GM12801 (cell line): Measurements from ENCODE around the gene RPS6KA4.

ENCODE experiments used
- TF ChIP-seq, protein P1 (sequence below): IDR thresholded peaks from one replicate; pipeline ENCODE4 v1.5.1; 2011; ENCODE audit warnings: control low read depth; ENCODE audit not compliant: insufficient read length; ENCODE audit errors: extremely low read depth

Gene RPS6KA4

DNA sequence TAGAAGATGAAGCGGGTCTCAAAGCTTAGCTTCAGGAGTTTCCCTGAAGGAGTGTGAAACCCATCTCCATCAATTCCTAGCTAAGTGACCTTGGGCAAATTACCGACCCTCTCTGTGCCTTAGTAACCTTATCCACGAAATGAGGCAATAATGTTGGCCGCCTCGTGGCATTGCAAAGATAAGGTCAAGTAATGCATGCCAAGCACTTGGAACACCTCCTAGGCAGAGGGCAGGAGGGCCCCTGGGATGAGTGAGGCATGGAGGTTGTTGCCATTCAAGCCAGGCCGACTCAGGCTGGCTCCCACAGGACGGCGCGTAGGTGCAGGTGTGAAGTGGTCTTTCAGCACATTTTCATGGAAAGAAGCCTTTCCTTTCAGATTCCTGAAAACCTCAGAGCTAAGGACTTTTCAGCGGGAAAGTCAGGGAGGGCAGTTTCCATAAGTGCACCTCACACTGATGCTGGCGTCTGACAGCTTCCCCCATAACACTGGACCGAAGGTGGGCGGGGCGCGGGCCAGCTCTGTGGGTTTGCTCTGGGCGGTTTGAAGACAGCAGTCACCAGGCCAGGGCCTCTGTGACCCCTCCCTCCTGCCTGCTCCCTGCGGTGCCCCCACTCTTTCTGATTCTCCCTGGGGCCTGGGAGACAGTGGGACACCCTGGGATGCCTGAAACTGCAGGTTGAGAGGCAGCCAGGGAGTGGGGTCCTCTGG is 25.2 kb downstream of the RPS6KA4 start:
- TF ChIP-seq, protein P1, sequence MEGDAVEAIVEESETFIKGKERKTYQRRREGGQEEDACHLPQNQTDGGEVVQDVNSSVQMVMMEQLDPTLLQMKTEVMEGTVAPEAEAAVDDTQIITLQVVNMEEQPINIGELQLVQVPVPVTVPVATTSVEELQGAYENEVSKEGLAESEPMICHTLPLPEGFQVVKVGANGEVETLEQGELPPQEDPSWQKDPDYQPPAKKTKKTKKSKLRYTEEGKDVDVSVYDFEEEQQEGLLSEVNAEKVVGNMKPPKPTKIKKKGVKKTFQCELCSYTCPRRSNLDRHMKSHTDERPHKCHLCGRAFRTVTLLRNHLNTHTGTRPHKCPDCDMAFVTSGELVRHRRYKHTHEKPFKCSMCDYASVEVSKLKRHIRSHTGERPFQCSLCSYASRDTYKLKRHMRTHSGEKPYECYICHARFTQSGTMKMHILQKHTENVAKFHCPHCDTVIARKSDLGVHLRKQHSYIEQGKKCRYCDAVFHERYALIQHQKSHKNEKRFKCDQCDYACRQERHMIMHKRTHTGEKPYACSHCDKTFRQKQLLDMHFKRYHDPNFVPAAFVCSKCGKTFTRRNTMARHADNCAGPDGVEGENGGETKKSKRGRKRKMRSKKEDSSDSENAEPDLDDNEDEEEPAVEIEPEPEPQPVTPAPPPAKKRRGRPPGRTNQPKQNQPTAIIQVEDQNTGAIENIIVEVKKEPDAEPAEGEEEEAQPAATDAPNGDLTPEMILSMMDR, result no peak

DNA sequence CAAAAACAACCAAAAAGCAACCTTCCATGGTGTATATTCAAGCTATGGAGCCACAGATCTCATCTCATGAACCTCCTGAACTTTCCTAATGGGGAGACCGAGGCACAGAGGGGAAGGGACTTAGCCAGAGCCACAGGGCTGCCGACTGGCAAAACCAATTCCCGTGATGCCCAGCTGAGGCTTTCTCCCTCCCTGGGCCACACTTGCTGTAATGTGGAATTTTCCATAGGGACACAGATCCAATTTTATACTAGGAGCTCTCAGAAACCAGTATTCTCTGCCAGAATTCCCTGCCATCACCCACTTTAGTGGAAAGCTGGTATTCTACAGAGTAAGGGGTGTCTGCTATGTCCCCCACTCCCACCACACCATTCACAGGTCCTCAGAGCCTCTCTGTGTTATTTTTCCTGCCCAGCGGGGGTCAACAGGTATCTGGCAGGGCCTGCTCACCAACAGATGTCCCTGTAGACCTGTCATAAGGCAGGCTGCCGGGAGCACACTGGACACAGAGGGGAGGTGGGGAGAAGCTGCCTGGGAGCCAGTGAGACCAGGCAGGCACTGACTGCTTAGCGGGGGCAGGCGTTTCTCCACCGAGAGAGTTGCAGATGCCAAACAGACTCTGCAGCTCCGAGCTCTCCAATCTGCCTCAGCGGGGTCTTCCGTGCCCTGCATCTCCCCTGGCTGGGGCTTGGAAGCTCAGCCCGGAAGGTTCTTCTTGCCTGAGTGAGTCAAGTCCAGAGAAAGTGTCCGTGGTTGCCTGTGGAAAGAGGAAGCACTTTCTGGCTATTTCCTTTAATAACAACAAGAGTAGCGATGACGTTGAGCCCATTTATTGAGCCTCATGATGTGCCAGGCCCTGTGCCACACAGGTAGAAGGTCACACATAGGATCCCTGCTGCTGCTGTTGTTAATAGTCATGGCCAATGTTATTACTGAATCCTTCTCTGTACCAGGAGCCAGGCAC is 26.3 kb downstream of the RPS6KA4 start:
- TF ChIP-seq, protein P1, result no peak

DNA sequence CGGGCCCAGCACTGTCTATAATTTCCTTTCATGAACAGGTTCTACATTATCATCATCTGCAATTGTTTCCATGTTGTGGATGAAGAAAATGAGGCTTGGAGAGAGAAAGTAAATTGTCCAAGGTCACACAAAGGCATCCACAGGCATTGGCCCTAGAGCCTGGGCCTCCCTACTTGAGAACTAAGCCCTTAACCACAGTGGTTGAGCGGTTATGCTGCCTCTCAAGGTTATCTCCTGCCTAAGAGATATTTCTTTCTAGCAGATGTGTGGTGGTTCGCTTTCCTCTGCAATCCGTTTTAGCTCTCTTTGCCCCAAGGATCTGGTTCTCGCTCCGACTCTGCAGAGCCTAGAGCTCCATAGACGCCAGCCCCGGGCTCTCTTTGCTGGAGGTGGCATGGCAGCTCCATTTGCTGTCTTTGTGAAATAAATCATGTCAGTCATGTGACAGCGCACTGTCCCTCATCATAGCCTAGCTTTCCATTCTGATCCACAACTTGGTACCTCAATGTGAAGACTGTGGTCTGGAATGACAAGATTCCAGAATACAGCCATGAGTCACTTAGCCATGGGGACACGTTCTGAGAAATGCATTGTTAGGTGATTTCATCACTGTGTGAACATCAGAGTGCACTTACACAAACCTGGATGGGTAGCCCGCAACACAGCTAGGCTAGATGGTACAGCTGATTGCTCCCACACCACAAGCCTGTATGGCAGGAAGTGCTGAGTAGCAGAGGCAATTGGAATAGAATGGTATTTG is 27.2 kb downstream of the RPS6KA4 start:
- TF ChIP-seq, protein P1, result no peak

DNA sequence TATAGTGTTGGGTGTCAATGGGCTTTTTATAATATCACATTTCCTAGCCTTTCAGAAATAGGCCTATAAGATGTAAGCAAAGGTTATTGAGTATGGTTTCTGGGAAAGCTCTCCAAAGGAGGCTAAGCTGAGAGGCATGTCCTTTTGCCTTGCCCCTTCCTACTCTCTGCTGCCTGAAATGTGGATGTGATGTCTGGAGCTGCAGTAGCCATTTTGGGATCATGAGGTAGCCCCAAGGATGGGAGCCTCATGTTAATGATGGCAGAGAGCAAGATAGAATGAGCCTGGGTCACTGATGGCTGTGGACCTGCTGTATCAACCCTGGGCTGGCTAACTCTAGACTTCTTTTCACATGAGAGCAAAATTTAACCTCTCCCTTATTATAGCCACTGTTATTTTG is 29.0 kb downstream of the RPS6KA4 start:
- TF ChIP-seq, protein P1, result no peak

DNA sequence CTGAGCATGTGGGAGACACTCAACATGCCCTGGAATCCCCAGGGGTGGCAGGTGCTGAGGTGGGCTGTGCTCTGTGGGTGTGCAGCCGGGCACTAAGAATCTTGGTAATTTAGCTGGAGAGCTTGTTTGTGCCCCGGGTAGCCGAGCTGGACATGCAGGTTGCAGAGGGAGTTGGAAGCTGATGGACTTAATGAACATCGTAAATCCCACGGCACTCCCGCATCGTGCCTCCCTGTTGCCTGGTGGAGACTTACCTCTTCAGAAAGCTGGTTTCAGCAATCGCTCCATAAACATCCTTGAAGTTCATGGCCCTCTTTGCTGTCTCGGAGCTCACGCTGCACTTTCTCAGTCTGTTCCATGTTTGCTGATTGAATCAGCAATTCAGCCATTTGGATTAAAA is 29.9 kb downstream of the RPS6KA4 start:
- TF ChIP-seq, protein P1, result no peak

DNA sequence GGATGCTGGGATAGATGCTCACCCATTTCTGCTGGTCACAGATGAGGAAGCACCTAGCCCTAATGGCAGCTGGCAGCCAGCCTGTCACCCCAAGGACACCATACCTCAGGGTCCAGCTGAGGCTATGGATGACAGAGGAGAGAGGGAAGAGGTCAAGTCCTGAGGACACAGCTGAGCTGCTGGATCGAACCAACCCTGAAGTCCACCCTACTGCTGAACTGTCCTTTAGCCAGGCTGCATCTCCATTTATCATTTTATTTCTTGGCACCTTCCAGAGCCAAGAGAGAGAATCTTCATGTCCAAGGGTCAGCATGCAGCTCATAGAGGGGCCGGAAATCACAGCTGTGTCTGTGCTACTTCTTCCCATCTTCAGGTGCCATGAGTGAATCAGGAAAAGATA is 30.9 kb downstream of the RPS6KA4 start:
- TF ChIP-seq, protein P1, result no peak

DNA sequence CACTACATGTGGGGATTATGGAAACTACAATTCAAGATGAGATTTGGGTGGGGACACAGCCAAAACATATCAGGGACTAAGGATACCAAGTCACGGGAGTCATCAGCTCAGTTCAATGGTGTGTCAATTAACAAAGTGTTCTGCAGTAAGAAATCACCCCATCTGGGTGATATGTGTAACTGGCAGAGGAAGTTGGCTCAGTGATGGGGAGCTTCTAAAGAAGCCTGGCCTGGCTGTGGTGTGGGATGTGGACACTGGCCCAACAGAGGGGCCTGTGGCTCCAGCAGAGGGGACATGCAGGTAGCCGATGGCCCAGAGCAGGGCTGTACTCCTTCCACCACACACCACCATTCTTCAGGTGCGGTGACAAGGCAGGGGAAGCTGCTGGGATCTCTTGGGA is 31.6 kb downstream of the RPS6KA4 start:
- TF ChIP-seq, protein P1, result no peak
